Neural crest cell (in vitro differentiated cells): ENCODE measurements around the gene ADGRE3. TPM values are rescaled to one million over a fixed set of nuclear protein-coding genes. Genes with fewer than 3 reads are reported as not detected.

ENCODE experiments used
- DNase-seq: peaks from one replicate; pipeline ENCODE4 v3.0.0; 2021; ENCODE audit warnings: low read depth, mixed read lengths, low spot score
- H3K27ac Mint-ChIP-seq: one replicate; pipeline ENCODE4 v1.8.0; 2021; ENCODE audit warnings: mild to moderate bottlenecking, mixed read lengths; ENCODE audit not compliant: unreplicated experiment
- H3K27me3 Mint-ChIP-seq: 2 replicates; pipeline ENCODE4 v1.8.0; 2021; ENCODE audit warnings: low read depth, mild to moderate bottlenecking, mixed read lengths
- H3K36me3 Mint-ChIP-seq: 2 replicates; pipeline ENCODE4 v1.8.0; 2021; ENCODE audit warnings: low read depth, mild to moderate bottlenecking, mixed read lengths
- H3K4me1 Mint-ChIP-seq: 2 replicates; pipeline ENCODE4 v1.8.0; 2021; ENCODE audit warnings: mixed read lengths
- H3K4me3 Mint-ChIP-seq: one replicate; pipeline ENCODE4 v1.8.0; 2021; ENCODE audit warnings: mild to moderate bottlenecking, mixed read lengths
- H3K9me3 Mint-ChIP-seq: 2 replicates; pipeline ENCODE4 v1.8.0; 2021; ENCODE audit warnings: mixed read lengths
- total RNA-seq: library from RNA; stranded (reverse); gene quantifications from 2 replicates; pipeline ENCODE4 v1.2.1, GENCODE V29; 2021
- TF ChIP-seq, protein P1 (sequence below): fragments of 200-600 bp; sonication (generic); conservative IDR thresholded peaks from 2 replicates; pipeline ENCODE4 v1.5.0; 2021; ENCODE audit warnings: antibody characterized with exemption, mild to moderate bottlenecking

Gene ADGRE3
- total RNA-seq, 1 donor from 2014 or later = not detected

DNA sequence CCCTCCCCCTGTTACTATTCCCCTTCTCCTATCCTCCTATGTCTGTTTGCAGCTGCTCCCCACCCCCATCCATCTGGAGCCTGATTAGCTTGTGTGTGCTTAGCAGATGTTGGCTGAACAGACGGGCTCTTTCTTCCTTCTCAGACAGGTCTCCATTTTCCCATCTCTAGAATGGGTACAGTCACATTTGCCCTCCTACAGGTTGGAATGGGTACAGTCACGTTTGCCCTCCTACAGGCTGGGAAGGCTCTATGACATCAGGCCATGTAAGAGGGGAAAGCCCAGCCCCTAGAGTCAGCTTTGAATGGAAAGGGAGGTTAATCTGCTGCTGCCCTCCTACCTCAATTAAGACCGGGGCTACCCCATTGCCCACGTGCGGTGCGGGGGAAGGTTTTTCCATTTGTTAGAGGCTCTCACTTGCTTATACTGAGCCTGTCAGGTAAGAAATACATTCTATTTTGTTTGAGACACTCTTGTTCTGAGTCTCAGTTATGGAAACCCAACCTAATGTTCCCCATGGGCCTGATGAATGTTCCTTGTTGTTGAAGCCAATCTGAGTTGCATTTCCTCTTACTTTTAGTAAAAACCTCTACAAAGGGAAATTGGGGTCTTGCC lies 93.9 kb downstream of the ADGRE3 start:
- no peaks in the 10 kb centered on the region for H3K36me3 Mint-ChIP-seq
- H3K9me3 Mint-ChIP-seq = no peaks in the 10 kb centered on the region
- TF ChIP-seq, protein P1, sequence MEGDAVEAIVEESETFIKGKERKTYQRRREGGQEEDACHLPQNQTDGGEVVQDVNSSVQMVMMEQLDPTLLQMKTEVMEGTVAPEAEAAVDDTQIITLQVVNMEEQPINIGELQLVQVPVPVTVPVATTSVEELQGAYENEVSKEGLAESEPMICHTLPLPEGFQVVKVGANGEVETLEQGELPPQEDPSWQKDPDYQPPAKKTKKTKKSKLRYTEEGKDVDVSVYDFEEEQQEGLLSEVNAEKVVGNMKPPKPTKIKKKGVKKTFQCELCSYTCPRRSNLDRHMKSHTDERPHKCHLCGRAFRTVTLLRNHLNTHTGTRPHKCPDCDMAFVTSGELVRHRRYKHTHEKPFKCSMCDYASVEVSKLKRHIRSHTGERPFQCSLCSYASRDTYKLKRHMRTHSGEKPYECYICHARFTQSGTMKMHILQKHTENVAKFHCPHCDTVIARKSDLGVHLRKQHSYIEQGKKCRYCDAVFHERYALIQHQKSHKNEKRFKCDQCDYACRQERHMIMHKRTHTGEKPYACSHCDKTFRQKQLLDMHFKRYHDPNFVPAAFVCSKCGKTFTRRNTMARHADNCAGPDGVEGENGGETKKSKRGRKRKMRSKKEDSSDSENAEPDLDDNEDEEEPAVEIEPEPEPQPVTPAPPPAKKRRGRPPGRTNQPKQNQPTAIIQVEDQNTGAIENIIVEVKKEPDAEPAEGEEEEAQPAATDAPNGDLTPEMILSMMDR = no peak
- peaks cover 10% of the 10 kb centered on the region for H3K27me3 Mint-ChIP-seq
- no peak for DNase-seq
- H3K4me3 Mint-ChIP-seq = no peak overlapping the region
- H3K4me1 Mint-ChIP-seq = no peaks in the 10 kb centered on the region
- no peak overlapping the region for H3K27ac Mint-ChIP-seq

DNA sequence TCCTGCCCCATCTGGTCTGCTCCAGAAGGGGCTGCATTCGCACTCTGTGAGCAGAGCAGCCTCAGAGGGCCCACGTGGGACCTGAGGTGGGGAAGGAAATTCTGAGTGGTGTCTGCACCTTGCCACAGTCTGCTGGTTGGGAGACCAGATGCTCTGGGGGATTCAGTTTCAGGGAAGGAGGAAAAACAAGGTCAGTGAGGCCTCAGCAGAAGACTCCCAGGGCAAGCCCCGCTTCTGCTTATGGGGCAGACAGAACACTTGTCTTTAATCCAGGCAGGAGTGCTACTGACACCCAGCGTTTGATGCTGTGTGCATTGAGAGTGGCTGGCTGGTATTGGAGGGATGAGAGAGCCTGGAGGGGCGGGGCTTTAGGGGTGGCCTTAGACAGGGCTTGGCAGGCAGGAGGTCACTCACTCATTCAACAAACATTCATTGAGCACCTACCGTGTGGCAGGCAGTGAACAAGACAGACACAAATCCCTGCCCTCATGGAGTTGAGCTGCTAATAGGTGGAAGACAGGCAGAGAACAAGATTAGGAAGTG lies 96.7 kb downstream of the ADGRE3 start:
- Mint-ChIP-seq H3K9me3 (no peaks in the 10 kb centered on the region), H3K4me3 (no peak overlapping the region), H3K27me3 (peaks cover 3% of the 10 kb centered on the region), H3K4me1 (peaks cover 6% of the 10 kb centered on the region), H3K36me3 (no peaks in the 10 kb centered on the region), H3K27ac (no peak overlapping the region)
- TF ChIP-seq, protein P1 = no peak
- no peak for DNase-seq

DNA sequence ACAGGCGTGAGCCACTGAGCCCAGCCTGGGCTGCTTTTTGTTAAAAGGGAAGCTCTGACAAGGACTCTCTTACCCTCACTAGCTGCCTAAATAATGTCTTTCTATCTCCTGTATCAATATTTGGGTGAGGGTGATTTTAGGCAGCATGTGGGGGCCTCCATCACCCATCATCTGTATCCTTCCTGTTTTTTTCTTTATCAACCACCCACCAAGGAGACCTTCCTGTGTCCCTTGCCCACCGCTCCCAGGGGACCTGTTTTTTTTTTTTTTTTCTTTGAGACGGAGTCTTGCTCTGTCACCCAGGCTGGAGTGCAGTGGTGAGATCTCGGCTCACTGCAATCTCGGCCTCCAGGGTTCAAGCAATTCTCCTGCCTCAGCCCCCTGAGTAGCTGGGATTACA lies 97.4 kb downstream of the ADGRE3 start:
- no peak for DNase-seq
- Mint-ChIP-seq H3K4me3 (no peak overlapping the region), H3K36me3 (no peaks in the 10 kb centered on the region), H3K27me3 (no peaks in the 10 kb centered on the region), H3K4me1 (peaks cover 6% of the 10 kb centered on the region), H3K27ac (no peak overlapping the region), H3K9me3 (no peaks in the 10 kb centered on the region)
- TF ChIP-seq, protein P1 = no peak

DNA sequence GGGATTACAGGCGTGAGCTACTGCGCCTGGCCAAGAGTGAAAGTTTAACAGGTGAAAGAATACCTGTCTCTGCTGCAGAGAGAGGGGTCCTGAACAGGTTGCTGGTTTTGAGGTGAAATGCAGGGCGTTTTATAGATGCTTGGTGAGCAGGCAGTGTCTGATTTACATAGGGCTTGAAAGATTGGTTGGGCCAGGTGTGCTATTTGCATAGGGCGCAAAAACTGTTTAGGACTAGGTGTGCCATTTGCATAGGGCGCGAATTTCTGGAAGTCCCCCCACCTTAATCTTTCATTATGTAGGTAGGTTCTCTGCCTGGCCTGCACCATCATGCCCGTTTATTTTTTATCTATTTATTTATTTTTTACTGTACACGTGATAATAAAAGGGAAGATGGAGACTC lies 98.3 kb downstream of the ADGRE3 start:
- Mint-ChIP-seq H3K27ac (no peak overlapping the region), H3K36me3 (no peaks in the 10 kb centered on the region), H3K9me3 (no peaks in the 10 kb centered on the region), H3K27me3 (no peaks in the 10 kb centered on the region), H3K4me1 (peaks cover 13% of the 10 kb centered on the region), H3K4me3 (no peak overlapping the region)
- no peak for DNase-seq
- TF ChIP-seq, protein P1 = no peak

DNA sequence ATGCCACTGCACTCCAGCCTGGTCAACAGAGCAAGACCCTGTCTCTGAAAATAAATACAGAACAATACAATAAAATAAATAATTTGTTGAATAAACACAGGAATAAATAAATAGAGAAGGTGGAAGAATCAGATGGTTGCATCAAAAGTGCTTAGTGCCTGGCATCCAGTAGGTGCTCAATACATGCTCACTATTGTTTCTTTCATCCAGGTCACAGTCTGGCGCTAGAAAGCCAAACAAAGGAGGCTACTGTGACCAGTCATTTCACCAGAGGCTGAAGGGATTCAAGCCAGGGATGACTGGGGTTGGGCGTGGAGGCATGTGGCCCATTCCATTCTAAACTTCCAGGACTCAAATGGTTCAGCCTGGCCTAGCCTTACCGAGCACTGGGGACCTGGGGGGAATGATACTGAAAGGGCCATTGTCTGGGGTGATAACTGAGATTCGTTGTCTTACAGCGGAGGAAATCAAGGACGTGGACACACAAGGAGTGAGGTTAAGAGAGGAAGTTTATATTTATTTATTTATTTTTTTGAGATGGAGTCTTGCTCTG lies 99.1 kb downstream of the ADGRE3 start:
- H3K27me3 Mint-ChIP-seq = no peaks in the 10 kb centered on the region
- DNase-seq = no peak
- peaks cover 13% of the 10 kb centered on the region for H3K4me1 Mint-ChIP-seq
- H3K9me3 Mint-ChIP-seq = no peaks in the 10 kb centered on the region
- H3K27ac Mint-ChIP-seq = no peak overlapping the region
- TF ChIP-seq, protein P1 = no peak
- no peak overlapping the region for H3K4me3 Mint-ChIP-seq
- no peaks in the 10 kb centered on the region for H3K36me3 Mint-ChIP-seq
